HG03432 (cell line): ENCODE results near the gene CCNG2.

Source experiments
- ATAC-seq: cut with Tn5 transposase; IDR thresholded peaks from one replicate; pipeline ENCODE4 v1.9.1; 2021; ENCODE audit warnings: mild to moderate bottlenecking, moderate library complexity; ENCODE audit not compliant: unreplicated experiment

CCNG2 gene

DNA sequence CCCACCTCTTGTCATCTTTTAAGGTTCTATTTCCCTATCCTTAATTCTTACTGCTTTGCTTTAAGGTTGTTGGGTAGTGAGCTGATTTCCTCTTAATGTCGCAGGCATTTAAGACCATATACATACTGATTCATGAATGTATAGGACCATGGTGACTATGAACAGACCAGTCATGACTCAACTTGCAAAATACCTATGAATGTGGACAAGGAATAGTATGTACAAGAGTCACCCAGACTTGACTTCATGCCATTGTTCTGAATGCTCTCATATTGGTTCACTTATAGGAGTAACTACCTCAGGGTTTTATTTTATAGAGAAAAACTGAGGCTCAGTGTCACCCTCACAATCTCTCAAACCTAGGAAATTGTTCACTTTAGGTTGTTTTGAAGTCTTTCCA is 44.3 kb downstream of the CCNG2 start:
- no peak for ATAC-seq

DNA sequence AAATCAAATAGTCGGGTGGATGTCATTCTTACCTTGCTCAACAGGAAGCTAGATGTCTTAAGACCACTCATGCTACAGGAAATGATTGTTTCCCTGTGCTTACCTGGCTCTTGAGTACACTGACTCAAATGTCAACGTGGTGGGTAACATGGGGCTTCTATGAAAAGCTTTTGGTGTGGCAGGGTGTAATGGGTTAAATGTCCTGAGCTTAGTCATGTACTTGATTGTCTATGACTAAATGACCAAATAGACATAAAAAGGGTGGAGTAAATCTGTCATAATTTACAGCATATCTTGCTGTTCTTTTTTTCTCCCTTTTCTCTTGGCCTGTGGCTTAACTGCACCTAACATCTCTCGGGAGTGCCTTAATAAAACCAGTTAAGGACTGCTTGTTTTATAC is 44.9 kb downstream of the CCNG2 start:
- ATAC-seq, result no peak

DNA sequence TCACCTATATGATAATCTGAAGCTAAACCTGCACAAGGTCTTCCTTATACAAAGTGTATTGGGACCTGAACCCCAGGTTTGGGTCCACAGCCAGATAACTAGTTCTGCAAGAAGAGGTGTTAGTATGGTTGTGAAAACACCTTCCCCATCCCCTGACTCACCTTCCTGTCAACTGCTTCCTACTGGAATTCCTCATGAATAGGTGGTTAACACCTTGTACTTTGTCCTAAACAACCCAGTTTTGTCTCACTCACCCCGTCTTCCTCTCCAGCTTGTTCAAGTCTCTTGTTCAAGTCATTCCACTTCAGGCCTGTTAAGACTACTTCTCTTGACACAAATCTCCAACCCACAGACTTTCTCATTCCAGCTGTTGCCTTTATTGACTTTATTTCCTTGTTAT is 45.5 kb downstream of the CCNG2 start:
- ATAC-seq, result no peak

DNA sequence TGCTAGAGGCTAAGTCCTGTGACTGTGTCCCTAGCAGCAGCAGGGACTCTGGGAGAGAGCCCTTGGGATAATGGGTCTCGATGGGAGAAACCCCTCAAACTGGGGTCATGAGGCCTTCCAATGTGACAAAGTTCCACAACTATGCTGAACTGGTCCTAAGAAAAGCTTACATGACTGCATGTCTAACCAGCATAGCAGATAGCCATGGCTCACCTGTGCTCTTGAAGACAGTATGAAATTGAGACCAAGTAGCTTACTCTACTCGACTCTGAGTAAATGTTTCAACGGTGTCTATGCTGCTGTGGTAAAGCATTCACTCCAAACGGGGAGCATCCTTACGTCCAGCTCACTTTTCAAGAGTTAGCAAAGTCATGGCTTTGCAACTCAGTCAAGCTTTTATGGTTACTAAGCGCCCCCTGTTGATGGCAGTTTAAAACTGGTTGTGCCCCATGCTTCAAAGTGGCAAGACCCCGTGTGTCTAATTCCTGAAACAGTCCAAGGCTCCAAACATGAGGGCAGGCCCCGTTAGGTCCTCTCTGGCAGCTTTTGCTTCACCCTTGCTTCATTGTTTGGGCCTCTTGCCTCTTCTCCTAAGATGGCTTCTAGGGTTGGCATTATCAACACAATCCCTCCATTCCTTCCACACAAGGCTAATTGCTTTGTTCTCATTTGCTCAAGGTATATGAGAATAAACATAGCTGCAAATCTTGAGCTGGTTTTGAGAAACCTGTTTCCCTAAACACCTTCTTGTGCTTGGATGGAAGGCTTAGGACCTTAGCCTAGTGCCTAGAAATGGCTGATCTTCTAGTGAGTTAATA is 46.6 kb downstream of the CCNG2 start:
- ATAC-seq, result peak; percentile 70

DNA sequence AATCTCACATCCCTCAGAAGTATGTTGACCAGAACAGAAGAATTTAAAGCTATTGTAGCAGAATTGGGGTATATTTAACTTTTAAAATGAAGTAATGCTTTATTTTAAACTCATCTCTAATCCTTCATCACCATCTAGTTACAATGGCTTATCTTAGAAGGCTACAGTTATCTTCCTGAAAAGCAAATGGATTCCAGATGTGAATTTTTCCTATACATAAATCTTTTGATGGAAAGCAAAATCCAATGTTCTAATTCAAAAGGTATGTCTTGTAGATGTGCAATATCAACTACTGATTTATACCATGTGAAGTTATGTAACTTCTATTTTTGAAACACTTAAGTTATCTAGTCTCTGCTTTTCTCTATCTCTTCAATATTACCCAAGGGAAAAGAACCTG is 47.6 kb downstream of the CCNG2 start:
- no peak for ATAC-seq

DNA sequence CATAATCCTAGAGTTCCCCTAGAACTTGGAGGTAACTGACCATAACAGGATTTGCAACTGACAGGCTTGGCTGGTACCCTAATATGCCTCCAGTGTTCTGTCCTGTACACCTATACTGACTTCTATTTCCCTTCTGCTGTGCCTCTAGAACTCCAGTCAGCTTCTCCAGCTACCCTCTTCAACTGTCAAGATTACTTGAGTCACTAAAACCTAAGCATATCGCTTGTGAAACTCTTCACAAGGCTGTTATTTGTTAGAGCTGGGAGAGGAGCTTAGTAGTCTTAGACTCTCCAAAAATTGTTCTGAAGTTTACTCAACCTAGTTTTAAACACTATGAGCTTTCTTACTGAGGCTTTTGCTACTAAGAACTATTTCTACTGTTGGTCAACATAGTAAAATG is 52.0 kb downstream of the CCNG2 start:
- ATAC-seq, result no peak

DNA sequence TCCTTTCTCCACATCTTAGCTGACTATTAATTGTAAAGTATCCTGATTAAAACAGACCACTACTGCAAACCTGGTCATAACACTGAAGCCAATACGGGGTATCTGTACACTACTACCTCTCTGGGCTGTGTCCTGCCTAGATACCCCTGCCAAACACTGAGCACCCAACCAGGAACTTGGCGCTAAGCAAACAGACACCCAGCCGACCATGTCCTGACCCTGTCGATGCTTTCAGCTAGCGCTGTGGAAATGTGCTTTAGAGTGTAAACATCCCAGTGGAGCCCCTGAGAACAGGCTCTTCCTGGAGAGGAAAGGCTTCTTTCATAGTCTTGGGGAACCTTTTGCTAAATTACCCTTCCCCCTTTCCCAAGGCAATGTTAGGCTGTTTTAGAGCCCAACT is 52.9 kb downstream of the CCNG2 start:
- no peak for ATAC-seq

DNA sequence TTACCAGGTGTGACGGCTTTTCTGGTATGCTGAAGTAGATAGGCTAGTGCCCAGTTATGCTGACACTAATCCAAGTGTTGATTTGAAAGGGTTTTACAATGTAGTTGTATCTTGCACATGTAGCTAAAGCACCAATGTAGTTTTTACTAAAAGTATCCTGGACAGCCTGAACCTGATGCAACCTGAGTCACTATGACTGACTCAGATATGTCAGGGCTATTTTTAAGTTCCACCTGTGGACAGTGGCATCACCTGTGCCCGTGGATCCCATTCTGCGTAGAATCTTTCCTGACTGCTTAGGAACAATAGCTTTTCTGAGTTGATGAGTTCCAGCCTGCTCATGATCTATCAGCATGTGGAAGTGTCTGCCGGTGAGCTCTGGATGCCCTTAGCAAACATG is 58.1 kb downstream of the CCNG2 start:
- no peak for ATAC-seq

DNA sequence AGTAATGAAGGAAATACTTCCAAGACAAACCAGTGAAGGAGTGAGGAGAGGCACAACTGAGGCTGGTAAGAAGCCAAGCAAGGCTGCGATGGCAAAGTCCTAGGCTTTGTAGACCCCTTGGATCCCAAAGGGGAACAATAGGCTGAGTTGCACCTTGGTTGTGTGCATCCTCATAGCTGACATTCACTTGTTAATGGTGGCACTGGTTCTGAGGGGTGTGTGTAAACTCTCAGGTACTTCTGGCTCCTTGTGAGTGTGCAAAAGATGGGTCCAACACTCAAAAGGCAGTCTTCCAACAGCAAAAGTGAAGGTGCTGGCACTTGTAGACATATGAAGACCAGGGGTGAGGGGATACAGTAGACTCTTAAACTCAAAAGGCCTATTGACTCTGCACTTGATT is 60.5 kb downstream of the CCNG2 start:
- no peak for ATAC-seq

DNA sequence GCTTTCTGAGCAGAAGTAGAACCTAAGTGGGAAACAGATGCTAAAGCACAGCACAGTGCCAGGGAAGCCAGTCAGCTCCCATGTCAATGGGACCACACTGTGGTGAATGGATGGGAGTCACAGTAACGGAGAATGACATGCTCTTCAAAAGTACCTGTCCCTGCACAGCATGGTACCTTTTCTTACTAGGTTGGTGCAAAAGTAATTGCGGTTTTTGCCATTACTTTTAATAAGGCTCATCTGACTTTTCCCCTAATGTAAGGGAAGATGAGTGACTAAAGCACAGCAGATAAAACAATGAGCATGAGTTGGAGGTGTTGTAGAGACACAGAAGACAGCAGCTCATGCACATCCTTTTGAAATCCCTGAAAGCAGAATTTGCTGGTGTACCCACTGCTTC is 62.3 kb downstream of the CCNG2 start:
- ATAC-seq, result no peak
